ENCODE measurements around the gene DLX4.

DNA sequence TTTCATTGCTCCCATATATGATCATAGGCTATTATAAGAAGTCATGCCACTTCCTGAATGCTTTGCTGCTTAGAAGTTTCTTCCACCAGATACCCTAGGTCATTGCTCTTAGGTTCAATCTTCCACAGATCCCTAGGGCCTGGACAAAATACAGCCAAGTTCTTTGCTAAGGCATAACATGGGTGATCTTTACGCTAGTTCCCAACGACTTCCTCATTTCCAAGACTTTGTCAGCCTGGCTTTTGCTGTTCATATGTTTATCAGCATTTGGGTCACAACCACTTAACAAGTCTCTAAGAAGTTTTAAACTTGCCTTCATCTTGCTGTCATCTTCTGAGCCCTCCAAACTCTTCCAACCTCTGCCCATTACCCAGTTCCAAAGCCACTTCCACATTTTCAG, 46.2 kb downstream of the DLX4 start:
- TF ChIP-seq POLR2A (IDR thresholded peaks at IDR 0.05; ENCODE audit: low read depth, low read length) (no peak), SIN3A (IDR thresholded peaks at IDR 0.05; ENCODE audit: low read depth, low read length) (no peak), ZNF274 (IDR thresholded peaks at IDR 0.05; ENCODE audit: insufficient read depth, insufficient read length) (no peak), EP300 (IDR thresholded peaks at IDR 0.05; ENCODE audit: borderline replicate concordance in 1 of 2, control insufficient read depth in 1 of 2, low read depth in 2 of 2, low read length in 2 of 2) (no peak)
- TF ChIP-seq, protein P1, sequence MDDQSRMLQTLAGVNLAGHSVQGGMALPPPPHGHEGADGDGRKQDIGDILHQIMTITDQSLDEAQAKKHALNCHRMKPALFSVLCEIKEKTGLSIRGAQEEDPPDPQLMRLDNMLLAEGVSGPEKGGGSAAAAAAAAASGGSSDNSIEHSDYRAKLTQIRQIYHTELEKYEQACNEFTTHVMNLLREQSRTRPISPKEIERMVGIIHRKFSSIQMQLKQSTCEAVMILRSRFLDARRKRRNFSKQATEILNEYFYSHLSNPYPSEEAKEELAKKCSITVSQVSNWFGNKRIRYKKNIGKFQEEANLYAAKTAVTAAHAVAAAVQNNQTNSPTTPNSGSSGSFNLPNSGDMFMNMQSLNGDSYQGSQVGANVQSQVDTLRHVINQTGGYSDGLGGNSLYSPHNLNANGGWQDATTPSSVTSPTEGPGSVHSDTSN (IDR thresholded peaks at IDR 0.05; ENCODE audit: insufficient replicate concordance, low read depth, low read length) = no peak
- TF ChIP-seq, protein P2, sequence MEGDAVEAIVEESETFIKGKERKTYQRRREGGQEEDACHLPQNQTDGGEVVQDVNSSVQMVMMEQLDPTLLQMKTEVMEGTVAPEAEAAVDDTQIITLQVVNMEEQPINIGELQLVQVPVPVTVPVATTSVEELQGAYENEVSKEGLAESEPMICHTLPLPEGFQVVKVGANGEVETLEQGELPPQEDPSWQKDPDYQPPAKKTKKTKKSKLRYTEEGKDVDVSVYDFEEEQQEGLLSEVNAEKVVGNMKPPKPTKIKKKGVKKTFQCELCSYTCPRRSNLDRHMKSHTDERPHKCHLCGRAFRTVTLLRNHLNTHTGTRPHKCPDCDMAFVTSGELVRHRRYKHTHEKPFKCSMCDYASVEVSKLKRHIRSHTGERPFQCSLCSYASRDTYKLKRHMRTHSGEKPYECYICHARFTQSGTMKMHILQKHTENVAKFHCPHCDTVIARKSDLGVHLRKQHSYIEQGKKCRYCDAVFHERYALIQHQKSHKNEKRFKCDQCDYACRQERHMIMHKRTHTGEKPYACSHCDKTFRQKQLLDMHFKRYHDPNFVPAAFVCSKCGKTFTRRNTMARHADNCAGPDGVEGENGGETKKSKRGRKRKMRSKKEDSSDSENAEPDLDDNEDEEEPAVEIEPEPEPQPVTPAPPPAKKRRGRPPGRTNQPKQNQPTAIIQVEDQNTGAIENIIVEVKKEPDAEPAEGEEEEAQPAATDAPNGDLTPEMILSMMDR (IDR thresholded peaks at IDR 0.05 in 2 of 3, conservative IDR thresholded peaks at IDR 0.05 in 1 of 3; ENCODE audit: control insufficient read depth in 2 of 3, extremely low read depth in 1 of 3, insufficient read depth in 1 of 3, low read depth in 3 of 3, low read length in 3 of 3) = no peak
